ACHN (cell line): ENCODE measurements around the gene ZNF467.

Experiments used
- DNase-seq: peaks from one replicate; pipeline ENCODE4 v3.0.0-alpha.2; 2015
- in situ Hi-C: cut with HindIII; loops from 2 replicates; pipeline ENCODE4 v1.10.0; 2017; ENCODE audit warnings: low sequenced_read_pairs, low pct_ligation_motif_present, low pct_unique_long_range_greater_than_20kb

The ZNF467 gene, protein sequence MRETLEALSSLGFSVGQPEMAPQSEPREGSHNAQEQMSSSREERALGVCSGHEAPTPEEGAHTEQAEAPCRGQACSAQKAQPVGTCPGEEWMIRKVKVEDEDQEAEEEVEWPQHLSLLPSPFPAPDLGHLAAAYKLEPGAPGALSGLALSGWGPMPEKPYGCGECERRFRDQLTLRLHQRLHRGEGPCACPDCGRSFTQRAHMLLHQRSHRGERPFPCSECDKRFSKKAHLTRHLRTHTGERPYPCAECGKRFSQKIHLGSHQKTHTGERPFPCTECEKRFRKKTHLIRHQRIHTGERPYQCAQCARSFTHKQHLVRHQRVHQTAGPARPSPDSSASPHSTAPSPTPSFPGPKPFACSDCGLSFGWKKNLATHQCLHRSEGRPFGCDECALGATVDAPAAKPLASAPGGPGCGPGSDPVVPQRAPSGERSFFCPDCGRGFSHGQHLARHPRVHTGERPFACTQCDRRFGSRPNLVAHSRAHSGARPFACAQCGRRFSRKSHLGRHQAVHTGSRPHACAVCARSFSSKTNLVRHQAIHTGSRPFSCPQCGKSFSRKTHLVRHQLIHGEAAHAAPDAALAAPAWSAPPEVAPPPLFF

DNA sequence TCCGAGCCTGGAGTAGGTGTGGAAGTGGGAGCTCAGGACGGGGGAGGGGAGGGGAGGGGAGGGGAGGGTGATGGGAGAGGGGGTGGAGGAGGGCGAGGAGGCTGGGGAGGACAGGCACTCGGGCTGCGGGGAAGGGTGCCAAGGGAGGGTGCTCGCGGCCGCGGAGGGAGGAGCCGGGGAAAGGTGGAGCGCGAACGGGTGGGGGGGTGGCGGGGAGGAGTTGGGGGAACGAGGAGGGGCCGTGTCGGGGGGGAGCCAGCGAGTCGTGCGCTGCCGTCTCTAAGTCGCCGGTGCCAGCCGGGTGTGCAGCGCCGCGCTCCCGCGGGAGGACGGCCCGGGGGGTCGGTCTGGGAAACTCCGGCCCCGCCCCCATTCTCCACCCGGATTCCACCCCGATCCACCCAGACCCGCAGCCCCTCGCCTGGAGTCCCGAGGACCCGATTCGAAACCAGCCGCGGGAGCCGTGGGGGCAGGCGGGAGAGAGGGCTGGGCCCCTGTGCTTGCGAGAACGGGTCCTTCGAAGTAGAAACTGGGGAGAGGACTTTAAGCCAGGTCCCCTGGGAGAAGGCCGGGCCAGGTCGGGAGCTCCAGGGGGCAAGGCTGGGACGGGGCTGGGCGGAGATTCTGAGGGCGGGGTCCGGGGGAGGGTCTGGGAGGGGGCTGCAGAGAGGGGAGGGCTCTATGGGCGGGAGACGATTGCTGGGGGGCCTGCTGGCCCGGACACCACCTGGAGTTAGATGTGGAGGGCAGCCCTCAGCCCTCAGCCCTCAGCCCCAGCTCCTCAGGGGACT is at the start of gene ZNF467:
ZNF467 (minus strand) TSS at position 143 of the 791 bp plus-strand sequence. CDS start 2,556 bp downstream, outside the sequence.
- in situ Hi-C loops: no loop called here
- DNase-seq: peak; percentile 49

DNA sequence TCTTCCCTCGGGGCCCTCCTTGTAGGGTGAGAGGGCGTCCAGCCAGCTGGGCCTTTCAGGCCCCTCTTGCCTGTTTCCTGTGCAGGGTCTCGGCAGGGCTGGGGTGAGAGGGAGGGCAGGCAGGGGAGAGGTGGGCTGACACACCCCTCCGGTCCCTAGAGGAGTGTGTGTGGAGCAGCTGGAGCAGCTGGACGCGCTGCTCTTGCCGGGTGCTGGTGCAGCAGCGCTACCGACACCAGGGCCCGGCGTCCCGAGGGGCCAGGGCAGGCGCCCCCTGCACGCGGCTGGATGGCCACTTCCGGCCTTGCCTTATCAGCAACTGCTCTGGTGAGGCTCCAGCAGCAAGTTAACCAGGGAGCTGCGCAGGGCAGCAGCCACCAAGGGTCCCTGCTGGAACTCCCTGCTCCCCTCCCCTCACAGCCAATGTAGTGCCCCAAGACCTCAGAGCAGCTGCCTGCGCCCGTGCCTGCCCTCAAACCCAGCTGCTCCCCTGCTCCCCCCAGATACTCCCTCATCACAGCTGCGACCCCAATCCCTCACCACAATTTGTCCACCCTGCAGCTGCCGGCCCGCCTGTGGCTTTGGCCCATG is 49.1 kb upstream of the ZNF467 start:
- in situ Hi-C loops: no loop called here
- DNase-seq: no peak

DNA sequence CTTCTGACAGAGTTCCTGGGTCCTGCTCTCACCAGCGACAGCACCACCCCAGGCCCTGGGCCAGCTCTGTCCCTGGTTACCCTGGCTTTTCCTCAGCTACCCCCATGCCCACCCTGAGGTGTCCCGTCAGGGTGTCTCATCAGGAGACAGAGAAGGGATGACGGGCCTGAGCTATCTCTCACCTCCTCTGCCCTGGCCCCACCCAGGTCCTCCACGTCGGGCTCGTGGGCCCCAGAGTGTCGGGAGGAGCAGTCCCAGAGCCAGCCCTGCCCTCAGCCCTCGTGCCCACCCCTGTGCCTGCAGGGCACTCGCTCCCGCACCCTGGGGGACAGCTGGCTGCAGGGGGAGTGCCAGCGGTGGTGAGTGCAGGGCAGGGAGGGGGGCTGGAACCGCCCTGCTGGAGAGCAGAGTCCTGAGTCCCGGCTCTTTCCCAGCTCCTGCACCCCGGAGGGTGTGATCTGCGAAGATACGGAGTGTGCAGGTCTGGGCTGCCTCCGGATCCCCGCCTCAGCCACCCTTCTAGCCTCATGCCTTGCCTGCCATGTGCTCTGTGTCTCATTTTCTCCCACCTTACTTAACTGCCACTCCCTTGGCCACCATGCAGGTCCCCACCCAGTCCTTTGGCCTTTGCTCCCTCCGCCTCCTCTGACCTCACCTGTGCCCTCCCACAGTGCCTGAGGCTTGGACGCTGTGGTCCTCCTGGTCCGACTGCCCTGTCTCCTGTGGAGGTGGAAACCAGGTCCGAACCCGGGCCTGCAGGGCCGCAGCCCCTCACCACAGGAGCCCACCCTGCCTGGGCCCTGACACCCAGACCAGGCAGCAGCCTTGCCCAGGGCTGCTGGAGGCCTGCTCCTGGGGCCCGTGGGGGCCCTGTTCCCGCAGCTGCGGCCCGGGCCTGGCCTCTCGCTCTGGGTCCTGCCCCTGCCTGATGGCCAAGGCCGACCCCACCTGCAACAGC is 48.1 kb upstream of the ZNF467 start:
- in situ Hi-C loops: no loop called here
- DNase-seq: no peak

DNA sequence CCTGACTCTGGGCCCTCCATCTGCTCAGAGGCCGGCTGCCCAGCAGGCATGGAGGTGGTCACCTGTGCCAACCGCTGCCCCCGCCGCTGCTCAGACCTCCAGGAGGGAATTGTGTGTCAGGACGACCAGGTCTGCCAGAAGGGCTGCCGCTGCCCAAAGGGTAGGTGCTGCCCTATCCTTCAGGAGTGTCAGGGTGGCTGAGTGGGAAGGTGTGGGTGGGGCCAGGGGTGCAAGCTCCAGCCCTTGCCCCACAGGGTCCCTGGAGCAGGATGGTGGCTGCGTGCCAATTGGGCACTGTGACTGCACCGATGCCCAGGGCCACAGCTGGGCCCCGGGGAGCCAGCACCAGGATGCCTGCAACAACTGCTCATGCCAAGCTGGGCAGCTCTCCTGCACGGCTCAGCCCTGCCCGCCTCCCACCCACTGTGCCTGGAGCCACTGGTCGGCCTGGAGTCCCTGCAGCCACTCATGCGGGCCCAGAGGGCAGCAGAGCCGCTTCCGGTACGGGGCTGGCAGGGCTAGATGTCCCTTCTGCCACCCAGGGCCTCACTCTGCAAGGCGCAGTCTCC is 47.3 kb upstream of the ZNF467 start:
- no peak for DNase-seq
- in situ Hi-C loops: no loop called here

DNA sequence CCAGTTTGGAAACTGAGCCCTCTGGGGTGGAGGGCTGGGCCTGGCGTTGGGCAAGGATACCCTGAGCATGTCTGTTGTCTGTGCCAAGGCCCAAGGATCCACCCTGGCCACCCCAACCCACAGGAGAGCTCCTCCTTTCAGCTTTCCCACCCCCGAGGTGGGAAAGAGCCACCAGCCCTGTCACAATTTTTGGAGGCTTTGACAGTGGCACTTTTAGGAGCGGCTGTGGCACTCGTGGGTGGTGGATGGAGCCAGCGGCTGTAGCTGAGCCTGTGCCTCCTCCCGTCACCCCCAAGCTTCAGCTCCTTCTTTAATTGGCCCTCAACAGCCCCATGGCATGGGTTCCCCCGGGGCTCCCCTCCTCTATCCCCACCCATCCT is 46.6 kb upstream of the ZNF467 start:
- DNase-seq: no peak
- in situ Hi-C loops: no loop called here

DNA sequence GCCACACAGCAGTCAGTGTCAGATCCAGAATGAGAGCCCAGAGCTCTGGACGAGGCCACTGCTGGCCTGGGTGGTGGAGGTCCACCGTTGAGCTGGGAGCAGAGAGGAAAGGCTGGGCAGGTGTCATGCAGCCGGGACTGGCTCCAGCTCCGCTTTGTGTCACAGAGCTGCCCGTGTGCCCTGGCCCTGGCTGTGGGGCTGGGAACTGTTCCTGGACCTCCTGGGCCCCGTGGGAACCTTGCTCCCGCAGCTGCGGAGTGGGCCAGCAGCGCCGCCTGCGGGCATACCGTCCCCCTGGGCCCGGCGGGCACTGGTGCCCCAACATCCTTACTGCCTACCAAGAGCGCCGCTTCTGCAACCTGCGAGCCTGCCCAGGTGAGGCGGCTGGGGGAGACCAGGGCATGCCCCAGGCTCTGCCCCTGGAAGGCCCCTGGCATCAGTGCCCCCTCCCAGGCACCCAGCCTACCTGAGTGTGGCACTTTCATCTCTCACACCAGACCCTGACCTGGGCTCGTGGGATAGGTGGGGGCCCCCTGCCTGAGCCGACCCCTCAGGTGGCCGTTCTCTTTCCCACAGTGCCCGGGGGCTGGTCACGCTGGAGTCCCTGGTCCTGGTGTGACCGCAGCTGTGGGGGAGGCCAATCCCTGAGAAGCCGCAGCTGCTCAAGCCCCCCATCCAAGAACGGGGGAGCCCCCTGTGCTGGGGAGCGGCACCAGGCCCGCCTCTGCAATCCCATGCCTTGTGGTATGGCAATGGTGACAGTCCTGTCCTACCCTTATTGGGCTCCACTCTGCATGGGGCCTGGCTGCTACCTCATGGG is 46.0 kb upstream of the ZNF467 start:
- in situ Hi-C loops: no loop called here
- no peak for DNase-seq

DNA sequence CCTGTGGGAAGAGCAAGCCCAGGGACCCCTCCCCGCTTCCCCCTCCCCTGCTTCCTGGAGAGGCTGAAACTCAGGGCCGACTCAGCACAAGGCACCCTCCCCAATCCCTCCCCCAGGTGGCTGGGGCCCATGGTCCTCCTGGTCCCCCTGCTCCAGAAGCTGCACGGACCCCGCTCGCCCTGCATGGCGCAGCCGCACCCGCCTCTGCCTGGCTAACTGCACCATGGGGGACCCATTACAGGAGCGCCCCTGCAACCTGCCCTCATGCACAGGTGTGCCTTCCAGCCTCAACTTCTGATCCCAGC is 45.1 kb upstream of the ZNF467 start:
- DNase-seq: no peak
- in situ Hi-C loops: no loop called here

DNA sequence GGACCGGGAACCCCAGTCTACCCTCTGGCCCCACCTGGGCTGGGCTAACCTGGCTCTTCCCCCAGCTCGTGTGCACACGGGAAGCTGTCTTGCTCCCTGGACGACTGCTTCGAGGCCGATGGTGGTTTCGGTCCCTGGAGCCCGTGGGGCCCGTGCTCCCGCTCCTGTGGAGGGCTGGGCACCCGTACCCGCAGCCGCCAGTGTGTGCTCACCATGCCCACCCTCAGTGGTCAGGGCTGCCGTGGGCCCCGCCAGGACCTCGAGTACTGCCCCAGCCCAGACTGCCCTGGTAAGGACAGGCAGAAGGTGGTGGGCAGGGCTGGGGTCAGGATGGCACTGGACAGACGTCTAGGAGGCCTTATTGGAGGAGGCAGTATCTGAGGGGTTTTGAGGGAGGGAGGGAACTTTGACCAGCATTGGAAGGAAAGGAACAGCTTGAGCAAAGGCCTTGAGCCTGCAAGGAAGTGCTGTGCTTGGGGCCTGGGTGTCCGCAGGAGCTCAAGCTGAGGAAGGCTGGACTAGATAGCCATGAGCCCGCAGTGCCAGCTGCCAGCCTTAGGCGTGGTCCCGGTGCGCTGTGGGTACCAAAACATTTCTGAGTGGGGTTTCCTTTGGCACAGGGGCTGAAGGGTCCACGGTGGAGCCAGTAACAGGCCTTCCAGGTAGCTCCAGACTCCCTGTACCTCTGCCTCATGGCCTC is 44.6 kb upstream of the ZNF467 start:
- DNase-seq: no peak
- in situ Hi-C loops: no loop called here

DNA sequence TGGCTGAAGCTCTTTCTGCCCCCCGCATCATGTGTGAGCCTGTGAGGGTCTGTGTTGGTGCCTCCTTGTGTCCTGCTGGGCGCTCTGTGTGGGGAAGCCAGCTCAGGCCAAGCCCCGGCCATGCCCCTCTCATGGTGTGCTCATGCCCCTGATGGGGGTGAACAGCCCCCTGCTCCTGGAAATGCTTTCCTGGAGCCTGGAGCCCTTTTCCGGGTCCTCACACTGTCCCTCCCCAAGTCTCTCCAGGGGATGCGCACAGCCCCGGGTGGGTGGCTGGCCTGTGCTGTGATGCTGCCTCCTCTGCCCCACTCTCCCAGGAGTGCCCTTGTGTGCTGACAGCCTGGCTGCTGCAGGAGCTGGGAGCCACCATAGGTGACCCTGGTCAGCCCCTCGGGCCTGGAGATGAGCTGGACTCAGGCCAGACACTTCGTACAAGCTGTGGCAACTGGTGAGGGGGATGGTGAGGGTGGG is 43.9 kb upstream of the ZNF467 start:
- in situ Hi-C loops: no loop called here
- no peak for DNase-seq

DNA sequence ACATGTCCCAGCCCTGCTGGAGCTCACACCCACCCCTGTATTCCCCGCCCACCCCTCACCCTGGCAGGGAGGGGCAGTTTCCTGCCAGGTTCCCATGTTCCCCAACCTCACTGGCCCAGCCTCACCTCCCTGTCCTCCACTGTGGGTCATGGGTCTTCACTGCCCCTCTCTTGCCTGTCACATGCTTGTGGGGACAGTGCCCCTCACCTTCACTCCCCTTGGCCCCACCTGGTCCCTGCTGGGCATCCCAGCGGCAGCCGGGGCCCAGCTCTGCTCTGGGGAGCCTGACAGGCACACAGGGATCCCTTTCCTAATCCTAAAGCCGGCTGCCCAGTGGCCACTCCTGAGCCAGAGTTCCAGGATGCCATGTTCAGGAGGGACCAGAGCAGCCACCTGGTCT is 43.4 kb upstream of the ZNF467 start:
- in situ Hi-C loops: no loop called here
- DNase-seq: no peak

DNA sequence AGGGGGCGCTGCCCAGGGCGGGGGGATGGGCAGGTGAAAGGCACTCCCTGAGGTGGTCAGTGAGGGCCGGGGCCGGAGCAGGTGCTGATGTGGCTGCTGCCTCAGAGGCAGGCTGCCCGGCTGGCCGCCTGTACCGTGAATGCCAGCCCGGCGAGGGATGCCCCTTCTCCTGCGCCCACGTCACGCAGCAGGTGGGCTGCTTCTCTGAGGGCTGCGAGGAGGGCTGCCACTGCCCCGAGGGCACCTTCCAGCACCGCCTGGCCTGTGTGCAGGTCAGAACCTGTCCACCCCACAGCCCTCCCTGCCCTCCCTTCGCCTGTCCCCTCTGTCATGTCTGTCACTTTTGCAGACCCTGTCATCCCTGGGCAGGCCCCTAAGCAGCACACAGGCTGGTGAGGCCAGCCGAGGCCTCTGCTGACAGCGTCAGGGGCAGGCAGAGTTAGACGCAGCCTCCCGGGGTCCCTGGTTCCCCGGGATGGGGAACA is 42.9 kb upstream of the ZNF467 start:
- no peak for DNase-seq
- in situ Hi-C loops: no loop called here

DNA sequence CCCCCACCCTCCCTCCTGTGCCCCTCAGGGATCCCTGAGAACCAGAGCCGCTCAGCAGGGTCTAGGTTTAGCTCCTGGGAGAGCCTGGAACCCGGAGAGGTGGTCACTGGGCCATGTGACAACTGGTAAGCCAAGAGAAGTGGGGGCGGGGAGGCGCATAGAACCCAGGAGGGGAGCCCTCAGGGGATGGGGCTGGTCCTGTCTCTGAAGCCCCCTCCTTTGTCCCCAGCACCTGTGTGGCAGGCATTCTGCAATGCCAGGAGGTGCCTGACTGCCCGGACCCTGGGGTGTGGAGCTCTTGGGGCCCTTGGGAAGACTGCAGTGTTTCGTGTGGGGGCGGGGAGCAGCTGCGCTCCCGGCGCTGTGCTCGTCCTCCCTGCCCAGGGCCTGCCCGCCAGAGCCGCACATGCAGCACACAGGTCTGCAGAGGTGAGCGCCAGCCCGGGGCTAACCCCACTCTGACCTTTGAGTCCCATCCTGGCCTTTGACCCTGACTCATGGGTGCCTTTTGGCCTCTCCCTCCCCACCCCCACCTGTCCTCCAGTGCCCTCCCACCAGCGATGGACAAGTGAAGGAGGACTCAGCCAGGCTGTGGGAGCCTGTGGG is 42.4 kb upstream of the ZNF467 start:
- no peak for DNase-seq
- in situ Hi-C loops: no loop called here

DNA sequence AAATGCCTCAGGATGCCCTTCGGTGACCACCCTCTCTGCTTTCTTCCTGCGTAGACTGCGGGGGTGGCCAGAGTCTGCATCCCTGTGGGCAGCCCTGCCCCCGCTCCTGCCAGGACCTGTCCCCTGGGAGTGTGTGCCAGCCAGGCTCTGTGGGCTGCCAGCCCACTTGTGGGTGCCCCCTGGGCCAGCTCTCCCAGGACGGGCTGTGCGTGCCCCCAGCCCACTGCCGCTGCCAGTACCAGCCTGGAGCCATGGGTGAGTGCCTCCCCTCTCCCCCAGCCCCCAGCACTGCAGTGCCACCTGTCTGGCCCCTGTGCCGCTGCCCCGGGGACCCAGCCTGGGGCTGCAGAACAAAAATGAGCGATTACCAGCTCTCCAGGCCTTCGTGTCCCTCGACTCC is 41.7 kb upstream of the ZNF467 start:
- no peak for DNase-seq
- in situ Hi-C loops: no loop called here

DNA sequence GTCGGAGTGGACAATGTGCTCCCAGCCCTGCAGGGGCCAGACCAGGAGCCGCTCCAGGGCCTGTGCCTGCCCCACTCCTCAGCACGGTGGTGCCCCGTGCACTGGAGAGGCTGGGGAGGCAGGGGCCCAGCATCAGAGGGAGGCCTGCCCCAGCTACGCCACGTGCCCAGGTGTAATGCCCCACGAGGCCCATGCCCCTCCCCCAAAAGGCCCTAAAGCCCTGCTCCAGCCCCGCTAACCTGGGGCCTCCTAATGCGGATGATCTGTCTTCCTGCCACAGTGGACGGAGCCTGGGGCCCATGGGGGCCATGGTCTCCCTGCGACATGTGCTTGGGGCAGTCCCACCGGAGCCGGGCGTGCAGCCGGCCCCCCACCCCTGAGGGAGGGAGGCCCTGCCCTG is 41.1 kb upstream of the ZNF467 start:
- in situ Hi-C loops: no loop called here
- no peak for DNase-seq

DNA sequence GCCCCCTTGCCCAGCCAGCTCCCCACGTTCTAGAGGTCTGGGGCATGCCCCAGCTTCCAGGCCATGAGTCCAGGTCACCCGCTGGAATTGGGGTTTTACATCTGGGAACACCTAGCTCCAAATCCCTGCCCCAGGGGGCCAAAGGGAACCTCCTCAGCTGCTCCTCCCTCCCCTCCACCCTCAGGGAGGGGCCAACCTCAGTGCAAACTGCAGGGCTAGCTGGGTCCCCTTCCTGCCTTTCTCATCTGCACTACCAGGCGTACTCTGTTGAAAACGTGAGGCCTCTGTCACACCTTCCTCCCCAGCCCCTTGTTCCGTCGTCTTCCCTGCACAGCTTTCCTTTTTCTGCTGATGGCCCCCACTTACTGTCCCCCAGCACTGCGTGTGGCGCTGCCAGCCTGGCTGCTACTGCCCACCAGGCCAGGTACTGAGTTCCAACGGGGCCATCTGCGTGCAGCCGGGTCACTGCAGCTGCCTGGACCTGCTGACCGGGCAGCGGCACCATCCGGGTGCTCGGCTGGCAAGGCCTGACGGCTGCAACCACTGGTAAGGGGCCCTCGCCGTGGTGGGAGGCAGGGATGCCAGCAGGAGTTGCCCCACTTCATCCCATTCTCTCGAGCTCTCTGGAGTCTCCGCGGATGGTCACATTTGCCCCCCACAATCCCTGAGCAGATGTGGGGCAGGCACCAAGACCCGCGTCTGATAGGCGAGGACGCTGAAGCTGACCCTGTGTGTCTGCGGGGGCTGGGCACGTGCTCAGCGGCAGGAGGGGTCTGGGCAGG is 40.1 kb upstream of the ZNF467 start:
- DNase-seq: no peak
- in situ Hi-C loops: no loop called here
